Tibial nerve (tissue), 4 donors: ENCODE measurements around the gene IFITM2. TPM values are rescaled to one million over a fixed set of nuclear protein-coding genes. Genes with fewer than 3 reads are reported as not detected.
A peak's percentile ranks its signal among the peaks of the same experiment; 100 is the strongest.

Experiments
- DNase-seq, 2 donors: peaks; one replicate each; pipeline ENCODE4 v3.0.0-alpha.2; 2019; ENCODE audit warnings: low spot score in 2 of 2
- H3K27ac ChIP-seq, 4 donors: fragments of 200-600 bp; sonication (generic) in 3 of 4; one replicate each; pipeline ENCODE4 v1.5.1; 2017 to 2019; ENCODE audit warnings: mild to moderate bottlenecking in 1 of 4
- H3K27me3 ChIP-seq, 2 donors: fragments of 200-600 bp; sonication (generic) in 1 of 2; one replicate each; pipeline versions ENCODE4 v1.5.1 to v1.6.0; 2017 to 2019
- H3K36me3 ChIP-seq, 3 donors: fragments of 200-600 bp; sonication (generic); one replicate each; pipeline ENCODE4 v1.5.1; 2018 to 2019
- H3K4me1 ChIP-seq, 4 donors: fragments of 200-600 bp; sonication (generic) in 3 of 4; one replicate each; pipeline ENCODE4 v1.5.1; 2017 to 2019
- H3K4me3 ChIP-seq, 4 donors: fragments of 200-600 bp; sonication (generic) in 3 of 4; one replicate each; pipeline ENCODE4 v1.5.1; 2017 to 2019; ENCODE audit warnings: mild to moderate bottlenecking in 1 of 4, moderate library complexity in 1 of 4
- H3K9me3 ChIP-seq, 4 donors: fragments of 200-600 bp; sonication (generic) in 3 of 4; one replicate each; pipeline ENCODE4 v1.5.1; 2017 to 2019
- CTCF ChIP-seq, 5 experiments: fragments of 200-600 bp in 3 of 5; fragments of 450-650 bp in 2 of 5; sonication (generic) in 3 of 5; IDR thresholded peaks; one replicate each; pipeline ENCODE4 v1.5.1; 2016 to 2019; ENCODE audit warnings: antibody characterized with exemption in 5 of 5, mild to moderate bottlenecking in 3 of 5, moderate library complexity in 2 of 5
- EP300 ChIP-seq, 2 donors: sonication (generic); formaldehyde crosslinking; IDR thresholded peaks; one replicate each; pipeline ENCODE4 v1.6.1; 2017; ENCODE audit warnings: antibody characterized with exemption in 2 of 2, mild to moderate bottlenecking in 1 of 2
- POLR2A ChIP-seq, 2 donors: fragments of 450-650 bp; IDR thresholded peaks; one replicate each; pipeline ENCODE4 v1.6.1; 2017; ENCODE audit warnings: antibody characterized with exemption in 2 of 2, mild to moderate bottlenecking in 2 of 2, moderate library complexity in 2 of 2
- WGBS, 2 donors: methylation state at CpG; one replicate each; pipeline ENCODE4 v1.1.5; 2018; 5-methylcytosine and 5-hydroxymethylcytosine counted together
- total RNA-seq, 4 donors: library from RNA; depleted of rRNA; stranded (reverse); fragments of >200 nt; gene quantifications; one replicate each; pipeline ENCODE4 v1.1.0, GENCODE V29; 2016

Gene IFITM2
- total RNA-seq, 4 donors from 2014 or later: 258 to 624 (median 292) TPM

- DNase-seq: peak in 1 of 2 donors; percentile 37
Observed at GRCh38 chr11:297586-298405, 9.8 kb upstream of the IFITM2 start.

GRCh38 chr11:298406-299065, 9.1 kb upstream of the IFITM2 start:
- Histone ChIP-seq H3K27ac (peak overlapping the region in 3 of 4 donors; percentile 73 to 83 (median 76)), H3K36me3 (peaks cover 0 to 25% (median 0%) of the 10 kb centered on the region in 3 donors), H3K9me3 (no peaks in the 10 kb centered on the region), H3K27me3 (peaks cover 0 to 24% of the 10 kb centered on the region in 2 donors), H3K4me3 (no peak overlapping the region), H3K4me1 (peaks cover 0 to 40% (median 6%) of the 10 kb centered on the region in 4 donors)
- no peak for DNase-seq
- TF ChIP-seq POLR2A (IDR thresholded peaks at IDR 0.05) (no peak), CTCF (IDR thresholded peaks at IDR 0.05) (no peak), EP300 (IDR thresholded peaks at IDR 0.05) (no peak)
- WGBS, 2 donors: 66 to 71% methylated on average over 10 to 14 of the region's 15 CpGs

More at GRCh38 chr11:297586-298405, 9.8 kb upstream of the IFITM2 start:
- TF ChIP-seq EP300 (IDR thresholded peaks at IDR 0.05): peak in 1 of 2 donors; percentile 41
- no peak for TF ChIP-seq POLR2A (IDR thresholded peaks at IDR 0.05)
- peak in 1 of 5 experiments; percentile 20 for TF ChIP-seq CTCF (IDR thresholded peaks at IDR 0.05)
- WGBS, 2 donors: 45 to 50% methylated on average over 26 of the region's 26 CpGs
- no peaks in the 10 kb centered on the region for H3K9me3 ChIP-seq
- H3K27ac ChIP-seq: peak overlapping the region; percentile 62 to 83 (median 74)
- H3K36me3 ChIP-seq: peaks cover 0 to 33% (median 0%) of the 10 kb centered on the region in 3 donors
- H3K4me3 ChIP-seq: no peak overlapping the region
- H3K4me1 ChIP-seq: peaks cover 0 to 40% (median 6%) of the 10 kb centered on the region in 4 donors
- peaks cover 0 to 24% of the 10 kb centered on the region in 2 donors for H3K27me3 ChIP-seq

GRCh38 chr11:299081-299891, 8.3 kb upstream of the IFITM2 start, which contains the start of gene IFITM5:
Gene IFITM5 (minus strand): TSS chr11:299526. CDS start chr11:299490, 36 bp downstream.
- peaks cover 0 to 24% of the 10 kb centered on the region in 2 donors for H3K27me3 ChIP-seq
- H3K9me3 ChIP-seq: no peaks in the 10 kb centered on the region
- TF ChIP-seq CTCF (IDR thresholded peaks at IDR 0.05) (no peak), POLR2A (IDR thresholded peaks at IDR 0.05) (no peak), EP300 (IDR thresholded peaks at IDR 0.05) (no peak)
- no peak within 1 kb of the TSS for H3K4me3 ChIP-seq
- DNase-seq: no peak
- peak within 1 kb of the TSS in 3 of 4 donors; percentile 73 to 83 (median 76) for H3K27ac ChIP-seq
- peaks cover 0 to 41% (median 6%) of the 10 kb centered on the region in 4 donors for H3K4me1 ChIP-seq
- peaks cover 0 to 18% (median 0%) of the 10 kb centered on the region in 3 donors for H3K36me3 ChIP-seq
- 69 to 74% methylated on average over 18 to 25 of the region's 40 CpGs for WGBS, 2 donors

- DNase-seq: no peak
- no peaks in the 10 kb centered on the region for H3K9me3 ChIP-seq
- H3K27ac ChIP-seq: no peak overlapping the region
- 35% methylated on average over 18 to 20 of the region's 20 CpGs for WGBS, 2 donors
- H3K4me3 ChIP-seq: no peak overlapping the region
- H3K36me3 ChIP-seq: peaks cover 0 to 9% (median 0%) of the 10 kb centered on the region in 3 donors
- peaks cover 0 to 24% of the 10 kb centered on the region in 2 donors for H3K27me3 ChIP-seq
- H3K4me1 ChIP-seq: peaks cover 0 to 48% (median 9%) of the 10 kb centered on the region in 4 donors
- TF ChIP-seq EP300 (IDR thresholded peaks at IDR 0.05) (no peak), POLR2A (IDR thresholded peaks at IDR 0.05) (no peak), CTCF (IDR thresholded peaks at IDR 0.05) (no peak)
Observed at GRCh38 chr11:299951-300735, 7.5 kb upstream of the IFITM2 start.
